Ovary (tissue), 9 donors: ENCODE data around the gene HADHA. TPM values are rescaled to one million over a fixed set of nuclear protein-coding genes. Genes with fewer than 3 reads are reported as not detected.

Experiments
- DNase-seq, 5 donors: peaks; one replicate each; pipeline ENCODE4 v3.0.0-alpha.2; 2019 to 2020
- H3K27ac ChIP-seq, 2 donors: fragments of 200-600 bp; one replicate each; pipeline versions ENCODE4 v1.5.1 to v1.8.0; 2019 to 2022
- H3K27me3 ChIP-seq: fragments of 200-600 bp; one replicate; pipeline ENCODE4 v1.8.0; 2022
- H3K36me3 ChIP-seq: fragments of 200-600 bp; sonication (generic); one replicate; pipeline ENCODE4 v1.5.1; 2019
- H3K4me1 ChIP-seq: one replicate; pipeline ENCODE4 v1.8.1; 2013; ENCODE audit warnings: mild to moderate bottlenecking, moderate library complexity; ENCODE audit not compliant: insufficient read depth
- H3K4me3 ChIP-seq: fragments of 200-600 bp; sonication (generic); one replicate; pipeline ENCODE4 v1.5.1; 2017
- H3K9me3 ChIP-seq, 2 donors: fragments of 200-600 bp in 1 of 2; sonication (generic) in 1 of 2; one replicate each; pipeline versions ENCODE4 v1.5.1 to v1.8.1; 2013 to 2019; ENCODE audit warnings: mild to moderate bottlenecking in 1 of 2, moderate library complexity in 1 of 2
- CTCF ChIP-seq, 3 donors: fragments of 450-650 bp in 2 of 3; fragments of 200-600 bp in 1 of 3; IDR thresholded peaks; one replicate each; pipeline versions ENCODE4 v1.5.1 to v1.8.0; 2016 to 2022; ENCODE audit warnings: antibody characterized with exemption in 3 of 3, mild to moderate bottlenecking in 1 of 3
- EP300 ChIP-seq: sonication (generic); formaldehyde crosslinking; IDR thresholded peaks from one replicate; pipeline ENCODE4 v1.6.1; 2017; ENCODE audit warnings: antibody characterized with exemption
- POLR2A ChIP-seq: fragments of 450-650 bp; IDR thresholded peaks from one replicate; pipeline ENCODE4 v1.6.1; 2017; ENCODE audit warnings: antibody characterized with exemption, mild to moderate bottlenecking, moderate library complexity
- WGBS, 3 donors: extraction: QIAGEN DNeasy Blood & Tissue Kit in 1 of 3; methylation state at CpG; one replicate each; pipeline versions ENCODE4 v1.1.5 to v1.1.7; 2013 to 2017; 5-methylcytosine and 5-hydroxymethylcytosine counted together
- intact Hi-C, 4 donors: fragments of 100-400 bp; cut with DNase I; formaldehyde crosslinking; loops; one replicate each; pipeline versions ENCODE4 v1.11.0 to v1.15.1; 2022 to 2023
- polyA plus RNA-seq, 2 donors: library from polyadenylated mRNA; stranded (reverse); fragments of 200-250 nt in 1 of 2; fragments of 350-450 nt in 1 of 2; fragmentation: Illumina TruSeq in 1 of 2; extraction: RNeasy Lipid Tissue Mini Kit (QIAGEN cat#74804) in 1 of 2; gene quantifications; one replicate each; pipeline ENCODE4 v1.2.3, GENCODE V29; 2013 to 2014
- total RNA-seq, 7 donors: library from RNA; depleted of rRNA in 2 of 7; stranded (reverse); fragments of >200 nt in 2 of 7; fragmentation: NEBNext Ultra II Directional in 3 of 7; extraction: Animal tissue kit (Norgen Biotek cat#: 25700) in 3 of 7; gene quantifications; one replicate each; pipeline versions ENCODE4 v1.1.0 to v1.2.4, GENCODE V29; 2016 to 2023
- donor health status: DM: no; HTN: no; CAD: no; lungs with moderate emphysema.
- donor health status: DM: no; HTN: no; CAD: no.
- donor health status: Bipolar disorder and iron deficiency.
- donor health status: DM: yes; HTN: yes; CAD: no.
- donor health status: DM: no; HTN: no; CAD: no.
- donor health status: DM: yes; HTN: yes; CAD: no.

HADHA gene
- total and polyA plus RNA-seq, 9 donors: 85.2 to 290 (median 129) TPM

DNA sequence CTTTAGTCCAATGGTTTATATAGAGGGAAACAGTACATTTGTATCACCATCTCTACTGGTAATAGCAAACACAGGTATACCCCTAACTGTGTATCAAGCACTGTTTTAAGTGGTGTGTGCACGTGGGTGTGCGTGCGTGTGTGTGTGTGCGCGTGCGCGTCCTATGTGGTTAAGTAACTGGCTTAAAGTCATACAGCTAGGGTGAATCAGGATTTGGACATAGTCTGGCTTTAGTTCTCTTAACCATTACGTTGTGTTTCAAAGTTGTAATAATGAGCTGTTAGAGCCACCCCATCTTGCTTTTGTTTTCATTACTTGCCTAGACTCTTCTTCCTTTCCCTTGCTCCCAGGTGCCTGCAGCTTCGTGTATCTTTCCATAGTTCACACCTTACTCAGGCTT is 2.4 kb upstream of the HADHA start:
- intact Hi-C loops: no loop called here
- DNase-seq: no peak
- Histone ChIP-seq H3K36me3 (no peaks in the 10 kb centered on the region), H3K9me3 (no peaks in the 10 kb centered on the region), H3K4me1 (peaks cover 17% of the 10 kb centered on the region), H3K4me3 (no peak overlapping the region), H3K27me3 (no peaks in the 10 kb centered on the region), H3K27ac (no peak overlapping the region)
- TF ChIP-seq POLR2A: no peak
- TF ChIP-seq CTCF (IDR thresholded peaks at IDR 0.05): no peak
- no peak for TF ChIP-seq EP300
- 73 to 83% (median 79%) methylated on average over 9 of the region's 9 CpGs for WGBS, 3 donors

DNA sequence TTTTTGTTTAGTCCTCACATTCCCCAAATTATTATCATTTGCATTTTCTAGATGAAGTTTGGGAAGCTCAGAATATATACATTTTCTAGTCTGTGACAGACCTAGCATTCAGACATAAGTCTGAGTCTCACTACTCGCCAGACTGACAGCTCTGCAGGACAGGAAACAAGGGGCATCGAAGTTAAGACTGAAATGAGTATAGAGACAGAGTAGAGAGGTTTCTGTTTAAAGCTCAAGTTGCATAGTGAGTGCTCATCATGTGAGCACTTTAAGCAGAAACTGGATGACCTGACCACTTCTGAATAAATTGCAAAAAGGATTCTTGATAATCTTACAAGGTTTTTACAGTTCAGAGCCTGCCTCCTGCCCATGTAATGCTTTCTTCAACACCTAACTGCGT is 1.4 kb upstream of the HADHA start:
- intact Hi-C loops: no loop called here
- Histone ChIP-seq H3K9me3 (no peaks in the 10 kb centered on the region), H3K36me3 (no peaks in the 10 kb centered on the region), H3K27me3 (no peaks in the 10 kb centered on the region), H3K4me1 (peaks cover 19% of the 10 kb centered on the region), H3K4me3 (peak overlapping the region; percentile 95), H3K27ac (no peak overlapping the region)
- no peak for DNase-seq
- WGBS, 3 donors: 11 to 22% (median 19%) methylated on average over 3 of the region's 3 CpGs
- TF ChIP-seq EP300 (no peak), CTCF (IDR thresholded peaks at IDR 0.05) (no peak), POLR2A (no peak)

DNA sequence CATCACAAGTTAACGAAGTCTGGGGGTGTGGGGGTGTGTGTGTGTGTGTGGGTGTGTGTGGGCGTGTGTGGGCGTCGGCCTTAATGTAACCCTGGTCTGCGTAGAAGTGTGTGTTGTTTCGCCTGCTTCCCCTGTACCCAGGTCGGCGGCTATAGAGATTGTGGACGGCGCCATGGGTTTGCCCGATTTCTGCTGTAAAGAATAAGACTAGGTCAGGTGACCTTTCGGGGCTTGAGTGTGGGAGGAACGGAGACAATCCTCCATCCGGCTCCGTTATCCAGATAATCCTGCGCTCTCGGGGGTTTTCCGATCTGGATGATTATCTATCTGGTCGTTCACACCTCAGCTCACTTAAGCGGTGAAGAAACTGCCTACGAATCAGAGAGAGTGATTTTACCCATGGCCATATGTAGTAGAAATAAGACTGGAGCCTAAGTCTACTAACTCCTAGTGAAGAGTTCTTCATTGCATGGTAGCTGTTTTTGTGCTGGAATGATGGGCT is 850 bp upstream of the HADHA start:
- no peaks in the 10 kb centered on the region for H3K27me3 ChIP-seq
- no peaks in the 10 kb centered on the region for H3K9me3 ChIP-seq
- no peak for DNase-seq
- 0 to 1% (median 1%) methylated on average over 21 of the region's 21 CpGs for WGBS, 3 donors
- no peak for TF ChIP-seq POLR2A
- no peak for TF ChIP-seq CTCF (IDR thresholded peaks at IDR 0.05)
- no peak for TF ChIP-seq EP300
- intact Hi-C loops: no loop called here
- peaks cover 19% of the 10 kb centered on the region for H3K4me1 ChIP-seq
- peak overlapping the region; percentile 72 to 97 for H3K27ac ChIP-seq
- H3K36me3 ChIP-seq: no peaks in the 10 kb centered on the region
- peak overlapping the region; percentile 95 for H3K4me3 ChIP-seq

- no peaks in the 10 kb centered on the region for H3K27me3 ChIP-seq
- WGBS, 3 donors: 0 to 1% (median 0%) methylated on average over 22 of the region's 22 CpGs
- no peak for DNase-seq
- intact Hi-C loops: loop anchor here in 1 of 4 donors (5.0 kb wide), 2 partner anchors 54 to 84 kb away; no protein-coding TSS in a partner anchor
- H3K27ac ChIP-seq: peak overlapping the region; percentile 72 to 97
- H3K4me3 ChIP-seq: peak overlapping the region; percentile 95
- H3K9me3 ChIP-seq: no peaks in the 10 kb centered on the region
- H3K36me3 ChIP-seq: no peaks in the 10 kb centered on the region
- TF ChIP-seq POLR2A: no peak
- TF ChIP-seq EP300: no peak
- no peak for TF ChIP-seq CTCF (IDR thresholded peaks at IDR 0.05)
- H3K4me1 ChIP-seq: peaks cover 15% of the 10 kb centered on the region
Observed at GRCh38 chr2:26243470-26244308, 743 bp downstream of the HADHA start.
